AG04450 (cell line): ENCODE results near the gene PRMT7. TPM values are rescaled to one million over a fixed set of nuclear protein-coding genes. Genes with fewer than 3 reads are reported as not detected.
"Not testable (repeated sequence)": the region's sequence is repeated elsewhere in the genome, so short reads cannot be mapped to it uniquely, and the experiment has no call there.

ENCODE experiments used
- CTCF ChIA-PET: fragments of 300-600, 350-600 bp; formaldehyde crosslinking; extraction: SDS; loops from one replicate; lab custom pipeline; 2022; ENCODE audit warnings: antibody characterized with exemption, inconsistent platforms; lab: Charles Lee
- POLR2A ChIA-PET: fragments of 350-600 bp; formaldehyde crosslinking; extraction: SDS; loops from one replicate; lab custom pipeline; 2021; ENCODE audit warnings: antibody characterized with exemption, inconsistent platforms; lab: Yijun Ruan, JAX
- DNase-seq: peaks from one replicate; pipeline ENCODE4 v3.0.0-alpha.2; 2011; ENCODE audit warnings: low read depth, low spot score
- H3K27ac ChIP-seq: one replicate; pipeline ENCODE4 v1.5.1; 2012; ENCODE audit warnings: low read depth, low read length, control low read depth
- H3K27me3 ChIP-seq: one replicate; pipeline ENCODE4 v1.6.0; 2012; ENCODE audit warnings: low read length; ENCODE audit not compliant: control insufficient read depth, insufficient read depth
- H3K4me3 ChIP-seq: 2 replicates; pipeline ENCODE4 v1.5.1; 2011; ENCODE audit warnings: mild to moderate bottlenecking, low read depth, low read length, control low read depth
- H3K9me3 ChIP-seq: 2 replicates; pipeline ENCODE4 v1.5.1; 2012; ENCODE audit warnings: low read length; ENCODE audit not compliant: control insufficient read depth, insufficient read depth
- polyA plus RNA-seq: library from polyadenylated mRNA; depleted of rRNA; stranded (reverse); fragments of >200 nt; gene quantifications from 2 replicates; pipeline ENCODE4 v1.2.3, GENCODE V29; 2011
- TF ChIP-seq, protein P1 (sequence below): IDR thresholded peaks from 2 replicates; pipeline ENCODE4 v1.5.1; 2011; ENCODE audit warnings: low read depth, low read length, control low read depth, inconsistent platforms

The PRMT7 gene
- polyA plus RNA-seq, 1 experiment = 32.4 TPM

DNA sequence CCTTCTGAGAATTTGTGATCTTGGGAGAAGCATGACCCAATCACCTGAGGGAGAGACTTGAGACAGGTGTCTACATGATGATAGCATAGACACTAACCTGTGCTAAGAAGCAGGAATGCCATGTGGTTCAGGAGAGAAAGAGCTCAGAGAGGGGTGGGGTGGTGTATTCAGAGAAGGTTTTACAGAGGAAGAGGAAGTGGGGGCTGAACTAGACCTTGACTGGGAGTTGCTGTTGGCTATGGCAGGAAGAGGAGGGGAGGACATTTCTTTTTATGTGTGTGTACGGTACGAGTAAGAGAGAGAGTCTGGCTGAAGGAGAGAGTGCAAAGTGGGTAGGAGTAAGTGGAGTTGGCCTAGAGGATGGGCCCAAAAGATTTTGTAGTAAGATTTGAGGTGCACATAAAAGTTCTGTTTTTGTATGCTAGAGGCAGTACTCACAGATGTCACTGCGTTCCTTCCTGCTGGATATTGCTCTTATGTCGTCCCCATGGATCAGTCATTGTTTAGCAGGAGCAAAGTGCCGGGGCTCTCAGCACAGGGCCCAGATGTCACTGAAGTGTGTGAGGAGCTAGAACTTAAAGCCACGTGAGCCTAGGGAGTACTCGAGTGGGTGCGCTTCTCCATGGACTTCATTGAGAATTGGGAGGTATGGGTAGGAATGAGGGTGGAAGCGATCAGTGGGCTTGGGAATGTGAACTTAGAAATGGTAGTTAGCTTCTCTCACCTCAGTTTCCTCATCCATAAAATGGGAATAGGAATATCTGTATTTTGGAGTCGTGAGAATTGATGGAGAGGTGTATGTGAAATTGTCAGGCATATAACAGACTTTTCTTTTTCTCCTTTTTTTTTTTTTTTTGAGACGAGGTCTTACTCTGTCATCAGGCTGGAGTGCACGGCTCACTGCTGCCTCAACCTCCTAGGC is 24.4 kb upstream of the PRMT7 start:
- Histone ChIP-seq H3K27ac (no peak overlapping the region), H3K9me3 (no peaks in the 10 kb centered on the region), H3K4me3 (no peak overlapping the region), H3K27me3 (no peaks in the 10 kb centered on the region)
- POLR2A ChIA-PET = interaction anchor here (0.6 to 1.0 kb wide), 3 partner anchors 10 to 64 kb away, joined by 3 to 10 read pairs (median 3); partner anchors contain the start of gene SLC7A6
- DNase-seq = no peak
- CTCF ChIA-PET = interaction anchor here (0.7 to 2.1 kb wide), 3 partner anchors 22 to 109 kb away, joined by 3 to 8 read pairs (median 5); partner anchors contain the start of gene SLC7A6
- TF ChIP-seq, protein P1, sequence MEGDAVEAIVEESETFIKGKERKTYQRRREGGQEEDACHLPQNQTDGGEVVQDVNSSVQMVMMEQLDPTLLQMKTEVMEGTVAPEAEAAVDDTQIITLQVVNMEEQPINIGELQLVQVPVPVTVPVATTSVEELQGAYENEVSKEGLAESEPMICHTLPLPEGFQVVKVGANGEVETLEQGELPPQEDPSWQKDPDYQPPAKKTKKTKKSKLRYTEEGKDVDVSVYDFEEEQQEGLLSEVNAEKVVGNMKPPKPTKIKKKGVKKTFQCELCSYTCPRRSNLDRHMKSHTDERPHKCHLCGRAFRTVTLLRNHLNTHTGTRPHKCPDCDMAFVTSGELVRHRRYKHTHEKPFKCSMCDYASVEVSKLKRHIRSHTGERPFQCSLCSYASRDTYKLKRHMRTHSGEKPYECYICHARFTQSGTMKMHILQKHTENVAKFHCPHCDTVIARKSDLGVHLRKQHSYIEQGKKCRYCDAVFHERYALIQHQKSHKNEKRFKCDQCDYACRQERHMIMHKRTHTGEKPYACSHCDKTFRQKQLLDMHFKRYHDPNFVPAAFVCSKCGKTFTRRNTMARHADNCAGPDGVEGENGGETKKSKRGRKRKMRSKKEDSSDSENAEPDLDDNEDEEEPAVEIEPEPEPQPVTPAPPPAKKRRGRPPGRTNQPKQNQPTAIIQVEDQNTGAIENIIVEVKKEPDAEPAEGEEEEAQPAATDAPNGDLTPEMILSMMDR = no peak

DNA sequence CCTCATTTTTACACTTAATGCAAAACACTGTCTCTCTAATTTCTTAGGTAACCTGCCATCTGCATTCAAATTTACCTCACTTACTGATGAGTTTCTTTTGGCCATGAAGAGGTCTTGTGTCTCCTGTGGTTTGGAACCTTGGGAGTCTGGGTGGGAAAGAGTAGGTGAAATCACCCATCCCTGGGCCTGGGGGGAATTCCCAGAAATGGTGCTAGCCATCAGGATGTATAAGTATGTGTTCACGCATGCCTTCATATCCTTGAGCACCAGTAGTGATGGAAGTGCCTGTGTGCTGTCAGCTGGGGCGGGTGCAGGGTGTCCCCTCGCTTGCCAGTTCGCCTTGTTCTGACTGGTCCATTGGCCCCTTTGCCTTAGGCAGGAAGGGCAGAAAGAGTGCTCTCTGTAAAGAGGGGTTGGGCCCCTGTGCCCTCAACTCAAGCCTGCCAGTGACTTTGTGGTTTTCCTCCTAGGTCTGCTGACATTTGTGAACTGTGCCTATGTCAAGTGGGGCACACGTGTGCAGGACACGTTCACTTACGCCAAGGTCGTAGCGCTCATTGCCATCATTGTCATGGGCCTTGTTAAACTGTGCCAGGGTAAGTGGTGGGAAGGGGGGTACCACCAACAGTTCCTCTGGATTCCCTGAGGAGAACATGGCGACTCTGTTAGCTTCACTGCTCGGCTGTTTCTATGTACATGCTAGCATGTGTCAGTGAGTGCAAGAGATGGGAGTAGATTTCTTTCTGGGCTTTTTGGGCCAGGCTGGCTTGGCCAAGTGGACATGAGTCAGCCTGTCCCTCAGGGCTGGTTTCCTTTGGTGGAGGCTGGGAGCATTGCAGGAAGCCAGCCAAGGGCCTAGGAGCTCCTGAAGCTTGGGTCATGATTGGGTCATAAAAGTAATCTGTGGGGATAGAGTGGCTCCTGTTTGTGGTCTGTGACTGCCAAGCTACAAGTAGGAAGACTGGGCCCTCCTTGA is 23.3 kb upstream of the PRMT7 start:
- Histone ChIP-seq H3K4me3 (no peak overlapping the region), H3K27ac (no peak overlapping the region), H3K9me3 (no peaks in the 10 kb centered on the region), H3K27me3 (no peaks in the 10 kb centered on the region)
- TF ChIP-seq, protein P1 = no peak
- ChIA-PET POLR2A (interaction anchor here (0.6 to 1.4 kb wide), 3 partner anchors 13 to 23 kb away, joined by 3 to 5 read pairs (median 5); partner anchors contain the start of gene SLC7A6), CTCF (interaction anchor here (0.9 to 1.5 kb wide), 2 partner anchors 23 to 41 kb away, joined by 3 to 4 read pairs; partner anchors contain the start of gene SLC7A6)
- DNase-seq = no peak

DNA sequence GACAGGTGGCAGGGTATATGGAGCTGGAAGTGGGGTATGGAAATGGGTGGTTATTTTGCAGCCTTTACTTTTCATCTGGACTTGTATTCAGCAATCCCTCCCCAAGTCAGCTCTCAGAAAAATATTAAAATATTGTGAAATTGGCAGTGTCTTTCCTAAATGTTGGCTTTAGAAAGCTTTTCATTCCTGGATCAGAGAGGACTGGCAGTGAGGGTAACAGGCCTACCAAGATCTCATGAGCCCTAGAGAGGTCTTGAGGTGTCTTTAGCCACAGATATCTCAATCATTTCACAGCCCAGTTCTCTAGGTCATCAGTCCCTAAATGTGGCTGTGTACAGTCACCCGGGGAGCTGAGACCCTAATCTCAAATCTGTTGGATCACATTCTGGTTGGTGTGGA is 22.6 kb upstream of the PRMT7 start:
- Histone ChIP-seq H3K9me3 (no peaks in the 10 kb centered on the region), H3K27ac (no peak overlapping the region), H3K27me3 (no peaks in the 10 kb centered on the region), H3K4me3 (no peak overlapping the region)
- TF ChIP-seq, protein P1 = no peak
- ChIA-PET POLR2A (interaction anchor here (1.2 to 1.4 kb wide), 2 partner anchors 12 to 24 kb away, joined by 5 read pairs; partner anchors contain the start of gene SLC7A6), CTCF (interaction anchor here (0.9 to 1.5 kb wide), 2 partner anchors 24 to 41 kb away, joined by 3 to 4 read pairs; partner anchors contain the start of gene SLC7A6)
- DNase-seq = no peak

DNA sequence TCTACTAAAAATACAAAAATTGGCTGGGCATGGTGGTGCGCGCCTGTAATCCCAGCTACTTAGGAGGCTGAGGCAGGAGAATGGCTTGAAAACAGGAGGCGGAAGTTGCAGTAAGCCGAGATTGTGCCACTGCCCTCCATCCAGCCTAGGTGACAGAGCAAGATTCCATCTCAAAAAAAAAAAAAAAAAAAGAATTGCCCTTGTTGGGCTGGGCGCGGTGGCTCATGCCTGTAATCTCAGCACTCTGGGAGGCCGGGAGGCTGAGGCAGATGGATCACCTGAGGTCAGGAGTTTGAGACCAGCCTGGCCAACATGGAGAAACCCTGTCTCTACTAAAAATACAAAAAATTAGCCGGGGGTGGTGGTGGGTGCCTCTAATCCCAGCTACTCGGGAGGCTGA is 22.0 kb upstream of the PRMT7 start:
- POLR2A ChIA-PET = interaction anchor here (1.2 to 1.4 kb wide), 2 partner anchors 12 to 24 kb away, joined by 5 read pairs; partner anchors contain the start of gene SLC7A6
- H3K27ac ChIP-seq = not testable (repeated sequence)

DNA sequence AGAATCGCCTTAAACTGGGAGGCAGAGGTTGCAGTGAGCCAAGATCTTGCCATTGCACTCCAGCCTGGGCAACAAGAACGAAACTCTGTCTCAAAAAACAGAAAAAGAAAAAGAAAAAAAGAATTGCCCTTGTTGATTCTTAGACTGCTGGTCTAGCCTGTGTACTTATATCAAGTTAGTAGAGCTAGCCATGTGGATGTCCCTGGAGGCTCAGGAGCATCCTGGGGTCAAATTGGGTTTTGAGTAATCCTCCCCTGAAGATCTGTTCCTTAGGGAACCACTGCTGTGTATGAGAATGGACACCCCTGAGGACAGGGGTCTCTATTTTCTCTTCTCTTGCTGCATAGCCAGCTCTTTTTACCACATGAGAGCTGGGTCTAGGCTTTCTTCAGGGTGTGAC is 21.6 kb upstream of the PRMT7 start:
- ChIA-PET CTCF (interaction anchor here (1.5 to 2.4 kb wide), 2 partner anchors 25 to 27 kb away, joined by 4 to 8 read pairs; partner anchors contain the start of gene SLC7A6), POLR2A (no interaction called here)
- H3K9me3 ChIP-seq = no peaks in the 10 kb centered on the region
- H3K27me3 ChIP-seq = no peaks in the 10 kb centered on the region
- TF ChIP-seq, protein P1 = no peak
- no peak overlapping the region for H3K4me3 ChIP-seq
- H3K27ac ChIP-seq = no peak overlapping the region
- DNase-seq = no peak

More for the DNA sequence above, 22.0 kb upstream of the PRMT7 start:
- CTCF ChIA-PET = interaction anchor here (1.5 to 2.4 kb wide), 2 partner anchors 25 to 27 kb away, joined by 4 to 8 read pairs; partner anchors contain the start of gene SLC7A6
- not testable (repeated sequence) for H3K27me3 ChIP-seq, DNase-seq, H3K9me3 ChIP-seq, H3K4me3 ChIP-seq
